Measurements from ENCODE around the gene MRFAP1L1.

DNA sequence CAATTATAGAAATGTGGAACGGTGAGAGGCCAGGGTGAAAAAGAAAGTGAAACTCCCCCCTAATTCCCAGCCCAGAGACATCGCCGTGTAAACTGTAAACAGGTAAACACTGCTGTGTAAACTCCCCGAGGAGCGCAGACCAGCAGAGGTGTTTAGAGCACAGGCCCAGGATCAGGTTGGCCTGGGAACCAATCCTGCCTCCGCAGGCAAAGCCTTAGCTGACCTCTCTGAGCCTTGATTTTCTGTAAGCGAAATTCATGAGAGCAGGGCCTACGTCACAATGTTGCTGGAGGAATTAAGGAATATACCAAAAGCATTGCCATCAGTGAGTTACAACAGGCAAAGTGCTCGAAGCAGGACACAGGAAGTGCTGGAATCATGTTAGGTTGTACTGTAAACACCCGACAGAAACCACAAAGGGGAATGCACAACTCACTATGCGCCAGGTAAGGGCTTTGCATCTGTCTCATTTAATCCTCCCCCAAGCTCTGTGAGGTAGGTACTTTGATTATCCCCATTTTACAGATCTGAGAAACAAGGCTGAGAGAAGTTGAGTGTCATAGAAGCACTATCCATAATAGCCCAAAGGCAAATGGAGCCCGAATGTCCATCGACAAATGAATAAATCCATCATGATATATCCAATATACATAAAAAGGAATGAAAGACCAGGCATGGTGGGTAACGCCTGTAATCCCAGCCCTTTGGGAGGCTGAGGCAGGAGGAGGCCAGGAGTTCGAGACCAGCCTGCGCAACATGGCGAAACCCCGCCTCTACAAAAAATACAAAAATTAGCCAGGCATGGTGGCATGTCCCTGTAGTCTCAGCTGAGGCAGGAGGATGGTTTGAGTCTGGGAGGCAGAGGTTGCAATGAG lies 42.2 kb upstream of the MRFAP1L1 start:
- TF ChIP-seq CTCF (IDR thresholded peaks at IDR 0.05) (no peak), POLR2A (IDR thresholded peaks at IDR 0.05) (no peak), POLR2AphosphoS5 (IDR thresholded peaks at IDR 0.05) (no peak)

All from sigmoid colon (tissue), 4 donors.